Gastrocnemius medialis (tissue), 4 donors: ENCODE measurements around the gene CALN1.

Source experiments
- POLR2A ChIP-seq, 2 donors: fragments of 450-650 bp; IDR thresholded peaks; one replicate each; pipeline ENCODE4 v1.6.1; 2017; ENCODE audit warnings: antibody characterized with exemption in 2 of 2, mild to moderate bottlenecking in 2 of 2, moderate library complexity in 2 of 2
- TF ChIP-seq, protein P1 (sequence below), 5 experiments: fragments of 450-650 bp in 3 of 5; fragments of 200-600 bp in 2 of 5; sonication (generic) in 2 of 5; IDR thresholded peaks in 4 of 5; conservative IDR thresholded peaks in 1 of 5; 1 replicate in 4 of 5; 2 replicates in 1 of 5; pipeline ENCODE4 v1.5.1; 2016 to 2019; ENCODE audit warnings: antibody characterized with exemption in 5 of 5, mild to moderate bottlenecking in 3 of 5, moderate library complexity in 3 of 5

DNA sequence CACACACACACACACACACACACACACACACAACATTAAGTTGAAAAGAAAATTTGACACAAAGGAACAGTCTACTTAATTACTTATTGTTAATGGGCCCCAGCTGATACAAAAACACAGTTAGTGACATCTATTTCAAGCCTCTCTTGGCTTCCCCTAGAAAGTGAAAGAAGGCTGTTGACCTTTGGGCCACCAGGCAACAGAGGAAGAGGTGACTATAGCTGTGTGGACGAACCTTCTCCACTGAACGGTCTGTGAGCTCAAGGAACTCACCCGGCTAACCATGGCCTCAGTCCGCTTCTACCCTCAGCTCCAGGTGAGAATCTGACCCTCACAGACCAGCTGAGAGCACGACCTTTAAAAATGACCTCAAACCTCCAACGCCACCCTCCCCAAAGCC, 32.9 kb upstream of the CALN1 start:
- no peak for TF ChIP-seq POLR2A (IDR thresholded peaks at IDR 0.05)
- TF ChIP-seq, protein P1, sequence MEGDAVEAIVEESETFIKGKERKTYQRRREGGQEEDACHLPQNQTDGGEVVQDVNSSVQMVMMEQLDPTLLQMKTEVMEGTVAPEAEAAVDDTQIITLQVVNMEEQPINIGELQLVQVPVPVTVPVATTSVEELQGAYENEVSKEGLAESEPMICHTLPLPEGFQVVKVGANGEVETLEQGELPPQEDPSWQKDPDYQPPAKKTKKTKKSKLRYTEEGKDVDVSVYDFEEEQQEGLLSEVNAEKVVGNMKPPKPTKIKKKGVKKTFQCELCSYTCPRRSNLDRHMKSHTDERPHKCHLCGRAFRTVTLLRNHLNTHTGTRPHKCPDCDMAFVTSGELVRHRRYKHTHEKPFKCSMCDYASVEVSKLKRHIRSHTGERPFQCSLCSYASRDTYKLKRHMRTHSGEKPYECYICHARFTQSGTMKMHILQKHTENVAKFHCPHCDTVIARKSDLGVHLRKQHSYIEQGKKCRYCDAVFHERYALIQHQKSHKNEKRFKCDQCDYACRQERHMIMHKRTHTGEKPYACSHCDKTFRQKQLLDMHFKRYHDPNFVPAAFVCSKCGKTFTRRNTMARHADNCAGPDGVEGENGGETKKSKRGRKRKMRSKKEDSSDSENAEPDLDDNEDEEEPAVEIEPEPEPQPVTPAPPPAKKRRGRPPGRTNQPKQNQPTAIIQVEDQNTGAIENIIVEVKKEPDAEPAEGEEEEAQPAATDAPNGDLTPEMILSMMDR (IDR thresholded peaks at IDR 0.05 in 4 of 5, conservative IDR thresholded peaks at IDR 0.05 in 1 of 5) = no peak
